GM10847 (cell line): ENCODE results near the gene SYNRG.

Experiments used
- POLR2A ChIP-seq: IDR thresholded peaks from 2 replicates; pipeline ENCODE4 v1.6.1; 2011; ENCODE audit not compliant: insufficient read length; ENCODE audit errors: extremely low read depth

The SYNRG gene

GRCh38 chr17:37502009-37502936 is 106.9 kb downstream of the SYNRG start:
- no peak for TF ChIP-seq POLR2A

GRCh38 chr17:37500378-37500777 is 108.8 kb downstream of the SYNRG start:
- TF ChIP-seq POLR2A: no peak

GRCh38 chr17:37494971-37495370 is 114.2 kb downstream of the SYNRG start:
- no peak for TF ChIP-seq POLR2A

GRCh38 chr17:37494401-37494831 is 114.8 kb downstream of the SYNRG start:
- no peak for TF ChIP-seq POLR2A

GRCh38 chr17:37493249-37494027 is 115.8 kb downstream of the SYNRG start:
- no peak for TF ChIP-seq POLR2A

- no peak for TF ChIP-seq POLR2A
Measured at GRCh38 chr17:37492167-37492566, 117.1 kb downstream of the SYNRG start.

- TF ChIP-seq POLR2A: no peak
Measured at GRCh38 chr17:37490638-37491614, 118.3 kb downstream of the SYNRG start.

- TF ChIP-seq POLR2A: no peak
Measured at GRCh38 chr17:37490022-37490587, 119.1 kb downstream of the SYNRG start.

- TF ChIP-seq POLR2A: peak; percentile 55
Measured at GRCh38 chr17:37489197-37490001, 119.8 kb downstream of the SYNRG start, which contains the start of gene DUSP14. Gene DUSP14 (plus strand): TSS chr17:37489891. CDS start chr17:37512273, 22,382 bp downstream.

- TF ChIP-seq POLR2A: no peak
Measured at GRCh38 chr17:37488607-37489196, 120.5 kb downstream of the SYNRG start.

- no peak for TF ChIP-seq POLR2A
Measured at GRCh38 chr17:37488009-37488604, 121.1 kb downstream of the SYNRG start.

GRCh38 chr17:37485938-37486570 is 123.2 kb downstream of the SYNRG start:
- TF ChIP-seq POLR2A: no peak
